Loucy (cell line): ENCODE results near the gene DBN1.

Experiments
- CTCF ChIP-seq: fragments of 200-600 bp; sonication (generic); conservative IDR thresholded peaks from 2 replicates; pipeline ENCODE4 v1.5.1; 2014; ENCODE audit warnings: mild to moderate bottlenecking, antibody characterized with exemption, low read length
- EZH2phosphoT487 ChIP-seq: fragments of 200-600 bp; IDR thresholded peaks from 2 replicates; pipeline ENCODE4 v1.6.1; 2018; ENCODE audit warnings: antibody characterized with exemption, mild to moderate bottlenecking, moderate library complexity, borderline replicate concordance

GRCh38 chr5:177509381-177509951, 36.0 kb upstream of the DBN1 start, which contains the start of gene DOK3:
- TF ChIP-seq EZH2phosphoT487, result no peak
- TF ChIP-seq CTCF, result no peak
